Liver (tissue), 9 donors: ENCODE measurements around the gene STK17A. TPM values are rescaled to one million over a fixed set of nuclear protein-coding genes. Genes with fewer than 3 reads are reported as not detected.

Source experiments
- DNase-seq: peaks from one replicate; pipeline ENCODE4 v3.0.0-alpha.2; 2017; ENCODE audit warnings: low spot score
- H3K27ac ChIP-seq, 2 donors: one replicate each; pipeline ENCODE4 v1.7.0; 2013; ENCODE audit warnings: inconsistent platforms in 2 of 2, low read length in 2 of 2, control low read depth in 1 of 2, low read depth in 1 of 2, mild to moderate bottlenecking in 1 of 2
- H3K27me3 ChIP-seq, 4 donors: one replicate each; pipeline versions ENCODE4 v1.6.1 to v1.7.0; 2013; ENCODE audit warnings: low read length in 3 of 4, inconsistent platforms in 1 of 4, mild to moderate bottlenecking in 1 of 4, moderate library complexity in 1 of 4; ENCODE audit not compliant: control insufficient read depth in 4 of 4, insufficient read depth in 4 of 4
- H3K36me3 ChIP-seq, 4 donors: one replicate each; pipeline versions ENCODE4 v1.6.1 to v1.7.0; 2013; ENCODE audit warnings: low read length in 3 of 4, mild to moderate bottlenecking in 3 of 4, low read depth in 1 of 4, moderate library complexity in 1 of 4; ENCODE audit not compliant: control insufficient read depth in 4 of 4, insufficient read depth in 3 of 4
- H3K4me1 ChIP-seq, 4 donors: one replicate each; pipeline versions ENCODE4 v1.6.1 to v1.7.0; 2013; ENCODE audit warnings: low read length in 3 of 4, mild to moderate bottlenecking in 3 of 4, moderate library complexity in 1 of 4; ENCODE audit not compliant: control insufficient read depth in 4 of 4, insufficient read depth in 4 of 4
- H3K4me3 ChIP-seq, 3 donors: one replicate each; pipeline versions ENCODE4 v1.6.1 to v1.7.0; 2013; ENCODE audit warnings: low read length in 3 of 3, control low read depth in 1 of 3, low read depth in 1 of 3, mild to moderate bottlenecking in 1 of 3
- H3K9ac ChIP-seq, 2 donors: one replicate each; pipeline ENCODE4 v1.7.0; 2013; ENCODE audit warnings: low read length in 2 of 2, mild to moderate bottlenecking in 2 of 2, moderate library complexity in 2 of 2, control low read depth in 1 of 2, low read depth in 1 of 2
- H3K9me3 ChIP-seq, 4 donors: one replicate each; pipeline versions ENCODE4 v1.6.1 to v1.7.0; 2013; ENCODE audit warnings: low read length in 3 of 4; ENCODE audit not compliant: control insufficient read depth in 4 of 4
- ATF3 ChIP-seq: IDR thresholded peaks from 2 replicates; pipeline ENCODE4 v1.6.1; 2016; ENCODE audit warnings: antibody characterized with exemption
- EGR1 ChIP-seq, 2 donors: IDR thresholded peaks; 2 replicates each; pipeline ENCODE4 v1.6.1; 2016 to 2018; ENCODE audit warnings: antibody characterized with exemption in 2 of 2, low read depth in 2 of 2
- FOXA1 ChIP-seq: IDR thresholded peaks from 2 replicates; pipeline ENCODE4 v1.6.1; 2016; ENCODE audit warnings: antibody characterized with exemption
- FOXA2 ChIP-seq: IDR thresholded peaks from 2 replicates; pipeline ENCODE4 v1.6.1; 2016; ENCODE audit warnings: antibody characterized with exemption
- GABPA ChIP-seq, 2 donors: IDR thresholded peaks in 1 of 2; conservative IDR thresholded peaks in 1 of 2; 2 replicates each; pipeline ENCODE4 v1.6.1; 2016; ENCODE audit warnings: antibody characterized with exemption in 2 of 2, mild to moderate bottlenecking in 1 of 2, moderate library complexity in 1 of 2
- HNF4A ChIP-seq, 2 donors: conservative IDR thresholded peaks; 2 replicates each; pipeline ENCODE4 v1.6.1; 2016; ENCODE audit warnings: antibody characterized with exemption in 2 of 2, mild to moderate bottlenecking in 2 of 2
- JUND ChIP-seq, 2 donors: IDR thresholded peaks; 2 replicates each; pipeline ENCODE4 v1.6.1; 2016; ENCODE audit warnings: antibody characterized with exemption in 2 of 2
- MAX ChIP-seq: IDR thresholded peaks from 2 replicates; pipeline ENCODE4 v1.6.1; 2016; ENCODE audit warnings: antibody characterized with exemption
- NR2F2 ChIP-seq: IDR thresholded peaks from 2 replicates; pipeline ENCODE4 v1.6.1; 2016; ENCODE audit warnings: antibody characterized with exemption
- RAD21 ChIP-seq, 2 donors: IDR thresholded peaks; 2 replicates each; pipeline ENCODE4 v1.6.1; 2016; ENCODE audit warnings: antibody characterized with exemption in 2 of 2, mild to moderate bottlenecking in 2 of 2
- REST ChIP-seq: IDR thresholded peaks from 2 replicates; pipeline ENCODE4 v1.6.1; 2016; ENCODE audit warnings: antibody characterized with exemption, mild to moderate bottlenecking
- RXRA ChIP-seq, 2 donors: IDR thresholded peaks; 2 replicates each; pipeline ENCODE4 v1.6.1; 2017 to 2018; ENCODE audit warnings: antibody characterized with exemption in 2 of 2, mild to moderate bottlenecking in 1 of 2
- SP1 ChIP-seq: IDR thresholded peaks from 2 replicates; pipeline ENCODE4 v1.6.1; 2018; ENCODE audit warnings: antibody characterized with exemption, mild to moderate bottlenecking
- TAF1 ChIP-seq: conservative IDR thresholded peaks from 2 replicates; pipeline ENCODE4 v1.6.1; 2016; ENCODE audit warnings: antibody characterized with exemption, mild to moderate bottlenecking
- YY1 ChIP-seq: IDR thresholded peaks from 2 replicates; pipeline ENCODE4 v1.6.1; 2016; ENCODE audit warnings: antibody characterized with exemption, mild to moderate bottlenecking
- ZBTB33 ChIP-seq: IDR thresholded peaks from 2 replicates; pipeline ENCODE4 v1.6.1; 2016; ENCODE audit warnings: antibody characterized with exemption
- WGBS: extraction: QIAGEN DNeasy Blood & Tissue Kit; methylation state at CpG from one replicate; pipeline ENCODE4 v1.1.7; 2013; 5-methylcytosine and 5-hydroxymethylcytosine counted together
- polyA plus RNA-seq, 2 donors: library from polyadenylated mRNA; stranded (reverse) in 1 of 2; unstranded in 1 of 2; fragments of 200-250 nt in 1 of 2; fragments of >200 nt in 1 of 2; fragmentation: Nextera tagmentation in 1 of 2; extraction: Ambion mirVana in 1 of 2; gene quantifications; one replicate each; pipeline versions ENCODE4 v1.2.1 to v1.2.3, GENCODE V29; 2013 to 2015
- total RNA-seq, 2 donors: library from RNA; depleted of rRNA; stranded (reverse); fragments of >200 nt; gene quantifications; one replicate each; pipeline ENCODE4 v1.2.3, GENCODE V29; 2014
- donor health status: healthy.
- donor health status: healthy.
- donor health status: healthy.
- donor health status: healthy.
- donor health status: healthy.

STK17A gene
- total and polyA plus RNA-seq, 4 donors, result 3.0 to 18.2 (median 7.2) TPM

GRCh38 chr7:43612599-43613589, 30.0 kb downstream of the STK17A start:
- no peaks in the 10 kb centered on the region for H3K4me1 ChIP-seq
- WGBS, result 87% methylated on average over 3 of the region's 3 CpGs
- no peak overlapping the region for H3K27ac ChIP-seq
- H3K36me3 ChIP-seq, result peaks cover 3 to 15% (median 8%) of the 10 kb centered on the region in 4 donors
- no peaks in the 10 kb centered on the region for H3K9me3 ChIP-seq
- DNase-seq, result no peak
- no peak overlapping the region for H3K9ac ChIP-seq
- TF ChIP-seq MAX (no peak), RAD21 (IDR thresholded peaks at IDR 0.05) (no peak), FOXA2 (no peak), YY1 (no peak), FOXA1 (no peak), SP1 (no peak), REST (no peak), TAF1 (no peak), GABPA (IDR thresholded peaks at IDR 0.05 in 1 of 2, conservative IDR thresholded peaks at IDR 0.05 in 1 of 2) (no peak), ZBTB33 (no peak), RXRA (IDR thresholded peaks at IDR 0.05) (no peak), ATF3 (no peak)
- no peaks in the 10 kb centered on the region for H3K27me3 ChIP-seq
- H3K4me3 ChIP-seq, result no peak overlapping the region

- H3K4me3 ChIP-seq, result no peak overlapping the region
- H3K4me1 ChIP-seq, result no peaks in the 10 kb centered on the region
- DNase-seq, result no peak
- no peaks in the 10 kb centered on the region for H3K27me3 ChIP-seq
- no peak overlapping the region for H3K27ac ChIP-seq
- no peaks in the 10 kb centered on the region for H3K9me3 ChIP-seq
- TF ChIP-seq SP1, result no peak
- no peak for TF ChIP-seq MAX
- TF ChIP-seq NR2F2, result no peak
- no peak for TF ChIP-seq RAD21 (IDR thresholded peaks at IDR 0.05)
- no peak for TF ChIP-seq ZBTB33
- TF ChIP-seq FOXA2, result no peak
- TF ChIP-seq REST, result no peak
- TF ChIP-seq TAF1, result no peak
- no peak for TF ChIP-seq HNF4A (conservative IDR thresholded peaks at IDR 0.05)
- TF ChIP-seq GABPA (IDR thresholded peaks at IDR 0.05 in 1 of 2, conservative IDR thresholded peaks at IDR 0.05 in 1 of 2), result no peak
- TF ChIP-seq JUND (IDR thresholded peaks at IDR 0.05), result no peak
- no peak for TF ChIP-seq EGR1 (IDR thresholded peaks at IDR 0.05; ENCODE audit: low read depth in 2 of 2)
- no peak for TF ChIP-seq ATF3
- 78% methylated on average over 7 of the region's 7 CpGs for WGBS
- peaks cover 3 to 17% (median 5%) of the 10 kb centered on the region in 4 donors for H3K36me3 ChIP-seq
- H3K9ac ChIP-seq, result no peak overlapping the region
Observed at GRCh38 chr7:43615558-43616145, 32.7 kb downstream of the STK17A start.
